ENCODE data around the gene CAMK4.

DNA sequence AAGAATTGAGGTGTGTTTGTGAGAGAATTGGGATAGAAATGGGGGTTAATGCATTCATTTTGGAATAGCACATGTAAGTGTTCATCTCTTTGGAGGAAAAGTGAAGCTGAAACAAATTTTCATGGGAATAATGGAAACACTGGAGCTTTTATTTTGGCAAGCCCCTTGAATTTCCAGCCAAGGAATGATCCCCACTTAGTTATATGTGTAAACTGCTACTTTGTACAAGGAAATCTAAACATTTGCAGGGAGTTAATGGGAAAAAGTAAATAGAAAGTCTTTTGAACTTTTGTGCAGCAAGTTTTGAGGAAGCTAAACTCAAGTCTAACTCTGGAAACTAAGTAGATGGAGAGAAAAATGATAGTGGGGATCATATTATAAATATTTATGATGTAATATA is 44.1 kb downstream of the CAMK4 start:
- TF ChIP-seq, protein P1, sequence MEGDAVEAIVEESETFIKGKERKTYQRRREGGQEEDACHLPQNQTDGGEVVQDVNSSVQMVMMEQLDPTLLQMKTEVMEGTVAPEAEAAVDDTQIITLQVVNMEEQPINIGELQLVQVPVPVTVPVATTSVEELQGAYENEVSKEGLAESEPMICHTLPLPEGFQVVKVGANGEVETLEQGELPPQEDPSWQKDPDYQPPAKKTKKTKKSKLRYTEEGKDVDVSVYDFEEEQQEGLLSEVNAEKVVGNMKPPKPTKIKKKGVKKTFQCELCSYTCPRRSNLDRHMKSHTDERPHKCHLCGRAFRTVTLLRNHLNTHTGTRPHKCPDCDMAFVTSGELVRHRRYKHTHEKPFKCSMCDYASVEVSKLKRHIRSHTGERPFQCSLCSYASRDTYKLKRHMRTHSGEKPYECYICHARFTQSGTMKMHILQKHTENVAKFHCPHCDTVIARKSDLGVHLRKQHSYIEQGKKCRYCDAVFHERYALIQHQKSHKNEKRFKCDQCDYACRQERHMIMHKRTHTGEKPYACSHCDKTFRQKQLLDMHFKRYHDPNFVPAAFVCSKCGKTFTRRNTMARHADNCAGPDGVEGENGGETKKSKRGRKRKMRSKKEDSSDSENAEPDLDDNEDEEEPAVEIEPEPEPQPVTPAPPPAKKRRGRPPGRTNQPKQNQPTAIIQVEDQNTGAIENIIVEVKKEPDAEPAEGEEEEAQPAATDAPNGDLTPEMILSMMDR (IDR thresholded peaks at IDR 0.05; ENCODE audit: low read depth, low read length): no peak
- no peak for TF ChIP-seq EZH2phosphoT487 (IDR thresholded peaks at IDR 0.05; ENCODE audit: low read depth)

Measured in OCI-LY3 (cell line).